ENCODE results near the gene BHLHE23.

BHLHE23 gene

DNA sequence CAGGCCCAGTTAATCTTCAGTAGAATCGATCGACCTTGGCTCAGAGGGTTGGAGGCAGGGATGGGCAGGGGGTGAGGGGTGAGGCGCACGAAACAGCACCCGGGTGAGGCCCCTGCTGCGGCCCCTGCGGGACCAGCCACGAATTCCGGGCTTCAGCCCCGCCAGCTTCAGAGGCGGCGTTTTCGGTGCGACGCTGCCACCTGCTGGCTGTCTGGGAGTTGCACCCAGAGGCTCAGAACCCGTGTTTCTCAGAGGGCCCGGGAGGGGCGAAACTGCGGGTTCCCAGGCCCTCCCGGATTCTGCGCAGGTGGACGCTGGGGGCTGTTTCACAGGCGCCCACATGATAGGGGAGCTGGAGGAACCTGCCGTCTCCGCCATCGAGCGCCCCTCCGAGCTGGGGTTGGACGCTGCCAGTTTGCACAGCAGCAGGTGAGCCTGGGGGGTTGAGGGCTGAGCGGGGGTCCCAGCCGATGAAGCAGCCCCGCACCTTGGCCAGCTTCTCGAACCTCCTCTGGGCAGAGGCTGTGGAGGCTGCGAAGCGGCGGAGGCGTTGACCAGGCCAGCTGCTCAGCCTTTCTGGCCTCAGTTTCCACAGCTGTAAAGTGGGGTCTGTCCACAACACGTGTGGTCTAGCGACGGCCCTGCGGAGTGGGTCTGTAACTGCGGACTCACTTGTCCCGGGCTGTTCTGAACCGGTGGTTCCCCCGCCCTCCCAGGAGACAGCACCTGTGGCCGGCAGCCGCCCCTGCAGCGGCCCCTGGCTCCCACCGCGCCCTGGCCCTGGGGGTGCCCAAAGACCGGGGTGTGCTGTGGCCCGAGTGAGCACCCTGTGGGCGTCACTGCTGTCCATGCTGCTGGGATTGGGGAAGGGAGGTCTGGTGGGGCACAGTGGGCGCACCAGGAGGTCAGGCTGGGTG lies 2.5 kb upstream of the BHLHE23 start:
- DNase-seq (ENCODE audit: low read depth): peak; percentile 76

- DNase-seq (ENCODE audit: low read depth): no peak
Observed at GRCh38 chr20:63008541-63009044, 1.8 kb upstream of the BHLHE23 start.

DNA sequence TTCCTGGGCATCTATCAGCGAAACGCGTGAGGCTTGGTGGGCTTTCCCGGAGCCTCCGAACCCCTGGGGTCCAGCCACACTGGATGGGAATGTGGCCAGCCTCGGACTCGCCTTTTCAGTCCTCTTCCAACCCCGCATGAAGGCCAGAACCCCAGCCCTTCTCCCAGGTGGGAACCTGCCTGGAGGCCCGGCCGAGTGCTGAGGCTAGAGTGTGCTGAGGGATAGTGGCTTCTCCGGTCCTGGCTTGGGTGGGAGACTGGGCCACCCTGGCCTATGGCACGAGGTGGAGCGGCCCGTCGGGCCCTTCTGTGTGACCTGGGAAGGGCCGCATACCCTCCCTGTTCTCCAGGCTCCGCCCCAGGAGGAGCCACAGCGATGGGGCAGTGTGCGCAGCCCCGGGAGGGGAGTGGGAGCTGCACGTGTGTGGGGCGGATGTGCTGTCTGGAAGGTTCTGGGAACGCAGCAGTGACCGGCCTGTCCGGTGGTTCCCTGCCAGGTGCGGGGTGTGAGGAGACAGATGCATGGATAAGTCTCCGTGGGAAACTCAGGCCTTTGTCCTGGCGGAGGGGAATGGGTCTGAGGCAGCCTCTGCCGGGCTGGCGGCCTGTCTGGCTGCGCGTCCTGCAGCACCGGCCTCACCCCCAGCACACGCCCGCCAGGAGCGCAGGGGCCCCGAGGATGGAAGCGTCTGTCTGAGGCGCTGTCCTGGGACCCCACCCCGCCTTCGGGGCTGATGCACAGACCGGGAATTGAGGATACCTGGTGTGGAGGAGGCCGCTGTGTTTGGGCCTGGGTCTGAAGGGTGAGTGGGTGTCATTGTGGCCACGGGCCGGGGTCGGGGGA lies 1.1 kb upstream of the BHLHE23 start:
- no peak for DNase-seq (ENCODE audit: low read depth)

- no peak for DNase-seq (ENCODE audit: low read depth)
Observed at GRCh38 chr20:63007360-63007645, 539 bp upstream of the BHLHE23 start.

DNA sequence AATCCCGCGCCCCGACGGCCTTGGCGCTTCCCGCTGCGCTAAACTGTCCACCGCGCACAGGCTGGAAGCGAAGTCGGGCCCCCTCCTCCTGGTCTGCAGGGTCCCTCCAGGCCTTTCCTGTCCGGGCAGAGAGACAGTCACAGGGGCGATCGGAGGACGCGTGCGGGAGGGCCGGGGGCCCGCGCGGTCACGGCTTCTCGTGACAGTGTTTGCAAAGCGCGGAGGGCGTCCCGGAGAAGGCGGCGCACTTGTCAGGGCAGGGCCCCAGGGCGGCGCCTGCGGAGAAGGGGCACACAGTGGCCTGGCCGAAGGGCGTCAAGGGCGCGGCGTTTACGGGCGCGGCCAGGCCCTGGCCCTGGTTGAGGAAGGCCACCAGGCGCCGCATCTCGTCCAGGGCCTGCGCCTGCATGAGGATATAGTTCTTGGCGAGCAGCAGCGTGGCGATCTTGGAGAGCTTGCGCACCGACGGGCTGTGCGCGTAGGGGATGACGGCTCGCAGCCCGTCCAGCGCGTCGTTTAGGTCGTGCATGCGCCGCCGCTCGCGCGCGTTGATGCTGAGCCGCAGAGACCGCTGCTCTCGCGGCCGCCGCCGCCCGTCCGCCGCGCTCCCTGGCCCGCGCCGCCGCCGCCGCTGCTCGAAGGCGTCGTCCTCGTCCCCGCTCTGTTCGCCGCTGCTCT lies 763 bp downstream of the BHLHE23 start:
- no peak for DNase-seq (ENCODE audit: low read depth)

GRCh38 chr20:63005365-63005861 lies 1.4 kb downstream of the BHLHE23 start:
- no peak for DNase-seq (ENCODE audit: low read depth)

DNA sequence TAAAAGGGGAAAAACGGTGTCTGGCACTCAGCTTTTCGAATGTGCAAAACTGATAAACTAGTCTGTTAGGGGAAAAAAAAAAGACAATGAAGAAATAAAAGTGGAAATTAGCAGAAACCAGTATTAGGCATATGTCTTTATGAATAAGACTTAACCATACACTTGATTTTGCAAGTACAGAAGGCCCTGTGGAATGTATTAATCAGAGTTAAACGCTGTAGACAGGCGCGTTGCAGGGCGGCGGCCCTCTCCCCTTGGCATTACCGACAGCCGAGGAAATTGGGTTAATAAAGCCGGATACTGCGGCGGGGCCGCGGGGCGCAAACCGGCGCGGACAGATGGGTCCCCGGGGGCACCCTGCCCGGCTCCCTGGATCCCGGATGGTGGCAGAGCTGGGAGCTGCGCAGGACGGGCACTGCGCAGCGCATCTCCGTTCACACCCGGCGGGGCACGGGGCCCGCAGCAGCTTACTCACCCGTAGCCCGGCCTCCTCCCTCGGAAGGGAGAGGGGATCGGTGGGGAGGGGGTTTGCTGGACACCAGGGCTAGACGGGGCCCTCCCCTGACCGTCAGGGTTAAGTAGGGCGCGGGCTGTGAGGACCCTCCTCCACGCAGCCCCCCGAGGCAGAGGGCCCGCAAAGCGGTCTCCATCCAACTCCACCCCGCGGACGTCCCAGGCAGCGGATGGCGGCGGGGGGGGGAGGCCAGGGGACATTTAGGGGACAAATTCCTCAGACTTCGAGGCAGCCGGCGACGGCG lies 2.0 kb downstream of the BHLHE23 start:
- no peak for DNase-seq (ENCODE audit: low read depth)

GRCh38 chr20:63003546-63003945 lies 3.2 kb downstream of the BHLHE23 start:
- DNase-seq (ENCODE audit: low read depth): no peak

GRCh38 chr20:63002511-63002910 lies 4.3 kb downstream of the BHLHE23 start:
- DNase-seq (ENCODE audit: low read depth): no peak

GRCh38 chr20:63000958-63001357 lies 5.8 kb downstream of the BHLHE23 start:
- no peak for DNase-seq (ENCODE audit: low read depth)

- DNase-seq (ENCODE audit: low read depth): no peak
Observed at GRCh38 chr20:63000036-63000435, 6.7 kb downstream of the BHLHE23 start.

- no peak for DNase-seq (ENCODE audit: low read depth)
Observed at GRCh38 chr20:62999580-62999979, 7.2 kb downstream of the BHLHE23 start.

DNA sequence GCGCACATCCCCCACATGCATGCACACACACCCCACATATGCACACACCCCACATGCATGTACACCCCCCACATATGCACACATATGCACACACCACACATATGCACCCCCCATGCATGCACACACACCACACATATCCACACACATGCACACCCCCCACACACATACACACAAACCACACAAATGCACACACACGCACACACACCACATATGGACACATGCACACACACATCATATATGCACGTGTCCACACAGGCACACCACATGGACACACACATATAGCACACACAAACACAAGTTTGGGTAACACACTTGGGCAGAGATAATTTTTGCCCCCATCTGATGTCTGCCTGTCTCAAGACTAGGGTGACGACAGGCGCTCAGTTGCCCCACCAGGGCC lies 8.3 kb downstream of the BHLHE23 start:
- no peak for DNase-seq (ENCODE audit: low read depth)

GRCh38 chr20:62997417-62998035 lies 9.2 kb downstream of the BHLHE23 start:
- no peak for DNase-seq (ENCODE audit: low read depth)

GRCh38 chr20:62996596-62996982 lies 10.2 kb downstream of the BHLHE23 start:
- DNase-seq (ENCODE audit: low read depth): no peak

DNA sequence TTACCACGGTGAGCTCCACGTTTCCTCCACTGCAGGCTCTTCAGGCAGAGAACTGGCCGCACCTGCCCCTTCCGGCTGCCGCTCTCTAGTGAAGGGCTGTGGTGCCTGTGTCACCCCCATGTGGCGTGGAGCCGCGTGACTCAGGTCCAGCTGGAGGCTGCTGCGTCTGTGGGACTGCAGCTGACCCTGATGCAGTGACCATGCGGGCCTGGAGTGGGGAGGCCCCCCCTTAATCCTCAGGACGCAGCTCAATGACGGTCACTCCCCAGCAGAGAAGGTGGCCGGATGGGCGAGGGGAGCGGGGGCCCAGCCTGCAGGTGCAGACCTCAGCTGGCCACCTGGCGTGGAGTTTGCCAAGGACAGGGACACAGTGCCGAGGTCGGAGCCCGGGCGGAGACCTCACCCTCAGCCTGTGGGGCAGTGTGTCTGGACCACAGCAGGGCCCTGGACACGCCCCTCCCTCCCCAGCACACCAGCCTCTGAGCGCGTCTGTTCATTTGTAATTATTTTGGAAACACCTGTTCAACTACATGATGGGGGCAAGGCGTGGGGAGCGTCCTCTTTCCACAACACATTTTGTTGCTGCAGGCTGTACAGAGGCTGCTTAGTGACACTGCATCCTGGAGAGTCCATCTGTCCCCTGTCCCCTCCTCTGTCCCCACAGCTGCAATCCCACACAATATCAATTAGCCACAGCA lies 10.7 kb downstream of the BHLHE23 start:
- DNase-seq (ENCODE audit: low read depth): no peak

DNA sequence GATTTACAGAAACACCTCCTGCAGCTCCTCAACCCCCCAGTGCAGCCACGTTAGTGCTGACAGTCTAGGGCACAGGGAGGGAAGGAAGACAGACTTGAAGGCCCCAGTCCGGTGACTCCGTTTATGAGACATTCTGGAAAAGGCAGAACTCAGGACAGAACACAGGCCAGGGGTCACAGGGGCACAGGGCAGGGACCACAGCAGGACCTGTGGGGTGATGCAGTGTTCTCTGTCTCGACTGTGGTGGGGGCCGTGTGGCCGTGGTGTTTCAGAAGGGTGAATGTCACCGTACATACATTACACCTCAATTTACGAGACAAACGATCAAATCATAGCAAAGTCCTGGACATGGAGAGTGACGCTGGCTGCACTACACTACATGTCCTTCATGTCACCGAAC lies 11.3 kb downstream of the BHLHE23 start:
- no peak for DNase-seq (ENCODE audit: low read depth)

DNA sequence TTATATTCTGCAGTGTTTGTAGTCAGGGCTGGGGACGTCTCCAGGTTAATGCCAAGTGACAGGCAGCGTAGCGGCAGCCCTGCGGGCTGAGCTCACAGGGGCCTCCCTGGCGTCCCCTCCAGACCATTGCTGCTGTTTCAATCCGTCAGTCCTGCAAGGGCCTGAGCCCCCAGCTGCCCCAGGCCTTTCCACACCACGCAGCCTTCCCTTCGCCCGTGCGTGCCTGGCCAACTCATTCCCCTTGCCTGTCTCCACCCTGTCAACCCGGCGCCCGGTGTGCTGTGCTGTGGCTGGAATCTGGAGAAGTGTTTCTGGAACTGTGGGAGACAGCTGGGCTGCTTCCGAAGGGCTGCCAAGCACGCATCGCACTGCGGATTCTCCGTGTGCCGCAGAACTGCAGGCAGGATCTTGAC lies 11.9 kb downstream of the BHLHE23 start:
- no peak for DNase-seq (ENCODE audit: low read depth)

- no peak for DNase-seq (ENCODE audit: low read depth)
Observed at GRCh38 chr20:62993856-62994494, 12.8 kb downstream of the BHLHE23 start.

GRCh38 chr20:62991863-62992262 lies 14.9 kb downstream of the BHLHE23 start:
- no peak for DNase-seq (ENCODE audit: low read depth)
